Stimulated activated CD4-positive, alpha-beta T cell treated with anti-CD3 and anti-CD28 coated beads, Interleukin-1b, Interleukin-23, amount 100 ng/mL, for 4 hours (primary cell): ENCODE results near the gene KLF13.

ENCODE experiments used
- DNase-seq, 2 donors: peaks; one replicate each; pipeline ENCODE4 v3.0.0-alpha.2; 2020; ENCODE audit warnings: low read depth in 2 of 2

Gene KLF13

GRCh38 chr15:31362886-31363285, 36.3 kb downstream of the KLF13 start:
- no peak for DNase-seq

GRCh38 chr15:31364301-31365031, 37.8 kb downstream of the KLF13 start:
- DNase-seq = no peak

DNA sequence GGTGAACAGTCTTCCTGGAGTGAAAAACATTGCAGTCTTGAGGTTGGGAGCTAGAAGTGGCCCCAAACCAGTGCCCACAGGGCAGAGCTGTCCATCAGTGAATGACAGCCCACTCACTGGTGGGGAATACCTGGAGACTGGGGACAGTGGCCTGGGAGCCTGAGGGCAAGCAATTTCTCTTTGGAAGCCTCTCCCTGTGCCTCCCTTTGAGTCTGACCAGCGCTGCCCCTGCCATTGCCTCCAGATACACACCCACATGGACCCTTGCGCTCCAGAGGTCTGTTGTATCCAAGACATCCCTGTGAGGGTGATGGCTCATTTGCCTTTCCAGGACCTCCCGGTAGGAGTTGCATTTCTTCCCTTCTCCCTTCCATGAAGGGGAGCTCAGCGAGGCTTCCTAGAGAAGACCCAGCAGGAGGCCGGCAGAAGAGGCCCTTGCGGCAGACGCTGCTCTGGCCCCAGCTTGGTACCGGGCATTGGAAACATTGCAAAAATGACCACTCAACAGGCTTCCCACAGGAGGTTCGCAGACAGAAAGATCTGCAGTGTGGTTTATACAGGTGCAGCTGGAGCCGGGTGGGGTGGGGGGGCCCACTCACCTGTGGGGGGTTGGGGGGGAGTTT, 38.5 kb downstream of the KLF13 start:
- no peak for DNase-seq

- DNase-seq = peak; percentile 65 to 68
Observed at GRCh38 chr15:31365655-31366127, 39.1 kb downstream of the KLF13 start.

DNA sequence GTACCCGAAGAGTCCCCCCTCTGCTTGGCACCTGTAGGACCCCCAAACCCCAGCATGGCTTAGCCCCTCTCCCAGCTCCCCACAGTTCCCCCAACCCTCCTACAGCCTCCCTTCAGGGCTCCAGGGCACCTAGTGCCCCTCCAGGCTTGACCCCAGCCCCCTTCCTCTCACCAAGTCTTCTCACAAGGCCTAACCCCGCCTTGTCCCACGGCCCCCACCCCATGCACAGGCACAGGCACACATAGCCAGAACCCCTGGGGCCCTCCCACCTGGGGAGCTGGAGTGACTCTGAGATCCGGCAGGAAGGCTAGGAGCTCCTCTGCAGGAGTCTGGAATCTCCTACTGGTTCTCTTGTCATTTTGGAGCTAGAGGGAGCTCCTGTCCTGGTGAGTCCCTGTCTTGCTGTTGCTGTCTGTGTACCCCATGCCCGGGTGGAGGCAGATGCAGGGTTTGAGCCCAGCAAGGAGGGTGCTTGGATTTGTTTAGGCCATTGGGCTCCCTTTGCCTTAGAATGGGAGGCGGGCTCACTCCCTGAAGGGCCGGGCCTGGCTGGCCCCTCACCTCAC, 39.6 kb downstream of the KLF13 start:
- no peak for DNase-seq

- no peak for DNase-seq
Observed at GRCh38 chr15:31367021-31367729, 40.5 kb downstream of the KLF13 start.

- DNase-seq = no peak
Observed at GRCh38 chr15:31367730-31368344, 41.2 kb downstream of the KLF13 start.

GRCh38 chr15:31369727-31370126, 43.1 kb downstream of the KLF13 start:
- DNase-seq = no peak

DNA sequence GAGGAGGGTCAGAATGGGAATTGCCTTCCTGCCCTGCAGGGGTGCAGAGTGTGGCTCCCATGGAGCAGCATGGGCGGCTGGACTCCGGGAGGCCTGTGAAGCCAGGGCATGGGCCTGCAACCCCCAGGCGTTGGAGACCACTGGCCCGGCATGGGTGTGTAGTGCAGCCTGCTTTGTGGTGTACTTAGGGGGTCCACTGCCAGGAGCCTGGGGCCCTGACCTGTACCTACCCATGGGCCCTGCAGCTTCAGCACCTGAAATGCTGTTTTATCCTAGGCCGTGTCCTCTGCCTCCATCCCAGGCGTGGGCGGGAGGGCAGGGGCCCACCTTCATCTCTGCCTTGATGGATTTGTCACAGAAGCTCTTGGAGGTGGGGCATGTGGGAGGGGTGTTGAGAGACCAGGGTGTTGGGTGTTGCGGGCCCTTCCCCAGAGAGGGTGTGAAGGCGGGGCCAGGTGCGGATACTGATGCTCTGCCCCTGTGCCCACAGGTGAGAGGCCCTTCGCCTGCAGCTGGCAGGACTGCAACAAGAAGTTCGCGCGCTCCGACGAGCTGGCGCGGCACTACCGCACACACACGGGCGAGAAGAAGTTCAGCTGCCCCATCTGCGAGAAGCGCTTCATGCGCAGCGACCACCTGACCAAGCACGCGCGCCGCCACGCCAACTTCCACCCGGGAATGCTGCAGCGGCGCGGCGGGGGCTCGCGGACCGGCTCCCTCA, 45.0 kb downstream of the KLF13 start:
- DNase-seq = no peak

GRCh38 chr15:31372635-31373091, 46.0 kb downstream of the KLF13 start:
- DNase-seq = no peak

- no peak for DNase-seq
Observed at GRCh38 chr15:31373096-31373865, 46.6 kb downstream of the KLF13 start.

GRCh38 chr15:31373970-31374369, 47.3 kb downstream of the KLF13 start:
- no peak for DNase-seq

DNA sequence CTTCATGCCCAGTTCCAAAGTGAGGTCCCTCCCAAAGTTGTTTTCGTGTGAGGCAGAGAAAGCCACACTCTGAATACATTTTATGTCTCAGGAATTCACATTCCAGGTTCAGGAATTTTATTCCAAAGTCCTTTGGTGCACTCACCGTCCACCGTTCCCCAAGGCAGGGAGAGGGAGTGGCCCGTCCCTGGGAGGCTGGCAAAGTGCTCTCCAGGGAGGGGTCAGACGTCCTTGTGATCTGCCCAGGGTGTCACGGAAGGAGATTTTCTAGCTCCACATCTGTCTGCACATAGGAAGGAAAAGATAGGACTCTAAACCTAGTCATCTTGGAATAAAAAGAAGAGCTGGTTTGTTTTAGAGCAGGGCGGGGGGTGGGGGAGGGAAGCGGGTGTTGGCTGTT, 47.9 kb downstream of the KLF13 start:
- DNase-seq = no peak

DNA sequence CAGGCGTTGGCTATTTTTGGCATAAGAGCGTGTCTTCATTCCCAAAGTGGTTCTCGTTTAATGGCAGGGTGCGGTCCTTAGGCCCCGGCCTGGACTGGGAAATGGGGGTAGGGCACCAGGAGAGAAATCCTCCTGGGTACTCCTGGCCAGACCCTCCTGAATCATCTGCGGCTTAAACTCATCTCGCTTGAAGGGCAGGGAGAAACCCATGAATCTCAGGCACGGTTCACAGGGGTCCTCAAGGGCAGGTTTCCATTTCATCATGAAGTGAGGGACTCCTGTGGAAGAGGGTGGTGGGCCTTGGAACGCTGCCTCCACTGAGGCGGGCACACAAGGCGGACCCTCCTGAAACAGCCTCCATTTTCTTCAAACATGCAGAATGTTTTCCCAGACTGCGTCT, 48.4 kb downstream of the KLF13 start:
- no peak for DNase-seq

GRCh38 chr15:31375772-31376171, 49.1 kb downstream of the KLF13 start:
- no peak for DNase-seq

- DNase-seq = no peak
Observed at GRCh38 chr15:31376511-31376910, 49.9 kb downstream of the KLF13 start.

- no peak for DNase-seq
Observed at GRCh38 chr15:31377030-31377429, 50.4 kb downstream of the KLF13 start.

DNA sequence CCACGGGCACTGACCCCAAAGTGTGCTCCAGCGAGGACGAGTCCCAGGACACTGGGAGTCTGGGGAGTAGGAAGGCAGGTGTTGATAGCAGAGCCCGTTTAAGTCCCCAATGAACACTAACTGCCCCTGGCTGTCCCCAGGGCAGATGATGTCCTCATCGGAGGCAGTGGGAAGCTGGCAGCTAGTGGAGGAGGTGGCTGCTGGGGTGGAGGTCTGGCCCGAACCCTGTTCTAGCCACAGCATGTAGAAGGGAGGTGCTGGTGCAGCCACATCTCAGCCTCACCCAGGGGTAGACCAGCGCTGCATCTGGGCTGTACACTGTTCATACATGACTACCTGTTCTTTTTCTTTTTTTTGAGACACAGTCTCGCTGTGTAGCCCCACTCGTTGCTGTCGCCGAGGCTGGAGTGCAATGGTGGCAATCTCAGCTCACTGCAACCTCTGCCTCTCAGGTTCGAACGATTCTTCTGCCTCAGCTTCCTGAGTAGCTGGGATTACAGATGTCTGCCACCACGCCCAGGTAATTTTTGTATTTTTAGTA, 51.8 kb downstream of the KLF13 start:
- DNase-seq = no peak

DNA sequence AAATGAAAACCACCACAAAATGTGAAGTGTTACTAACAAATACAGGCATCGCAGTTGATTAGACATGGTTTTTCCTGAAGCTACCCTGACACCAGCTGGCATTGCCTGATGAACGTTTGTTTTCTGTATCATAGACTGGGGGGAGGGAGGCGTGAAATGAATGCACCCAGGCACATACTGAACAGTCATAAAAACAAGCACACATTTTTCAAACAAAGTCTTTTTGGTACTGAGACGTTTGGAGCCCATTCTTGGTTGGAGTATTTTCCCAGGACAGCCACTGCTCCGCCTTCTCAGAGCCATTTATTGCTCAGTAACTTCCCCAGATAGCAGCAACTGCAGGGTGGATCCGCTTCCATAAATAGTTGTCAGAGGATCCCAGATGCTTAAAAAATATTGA, 52.4 kb downstream of the KLF13 start:
- DNase-seq = no peak

DNA sequence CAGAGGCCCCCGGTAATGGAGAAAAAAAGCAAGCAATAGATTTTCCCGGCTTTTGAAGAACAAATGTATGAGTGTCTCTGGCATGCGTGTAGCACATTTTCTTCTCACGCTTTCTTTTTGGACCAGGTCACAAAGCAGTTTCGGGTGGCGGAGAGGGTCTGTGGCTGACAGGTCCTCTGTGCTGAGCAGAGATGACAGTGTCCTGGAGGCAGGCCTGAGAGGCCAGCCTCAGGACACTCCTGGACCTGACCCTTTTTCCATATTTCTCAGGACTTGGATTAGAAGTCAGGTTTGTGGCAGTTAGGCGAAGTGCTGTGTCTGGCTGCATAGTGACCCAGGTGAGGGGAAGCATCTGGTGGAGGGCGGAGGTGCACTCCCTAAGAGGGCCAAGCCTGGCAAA, 52.9 kb downstream of the KLF13 start:
- DNase-seq = no peak
